T-helper 2 cell treated with Interferon-gamma antibody and Interleukin-4, amounts not matched to agents 5 μg/mL and 100 μg/mL, for 36 hours (primary cell): ENCODE results near the gene DGKQ.

Experiments used
- DNase-seq: peaks from one replicate; pipeline ENCODE4 v3.0.0; 2021; ENCODE audit warnings: low spot score
- H3K27ac Mint-ChIP-seq: one replicate; pipeline ENCODE4 v1.8.0; 2021; ENCODE audit warnings: mild to moderate bottlenecking, mixed read lengths
- H3K27me3 Mint-ChIP-seq: one replicate; pipeline ENCODE4 v1.8.0; 2021; ENCODE audit warnings: low read depth, mixed read lengths
- H3K36me3 Mint-ChIP-seq: one replicate; pipeline ENCODE4 v1.8.0; 2021; ENCODE audit warnings: low read depth, mixed read lengths
- H3K4me1 Mint-ChIP-seq: one replicate; pipeline ENCODE4 v1.8.0; 2021; ENCODE audit warnings: low read depth, mixed read lengths
- H3K4me3 Mint-ChIP-seq: one replicate; pipeline ENCODE4 v1.8.0; 2022; ENCODE audit warnings: mild to moderate bottlenecking, moderate library complexity, mixed read lengths
- H3K9me3 Mint-ChIP-seq: one replicate; pipeline ENCODE4 v1.8.0; 2021; ENCODE audit warnings: mixed read lengths

DGKQ gene

GRCh38 chr4:1014291-1015167 lies 41.2 kb upstream of the DGKQ start:
- peaks cover 5% of the 10 kb centered on the region for H3K4me1 Mint-ChIP-seq
- H3K4me3 Mint-ChIP-seq, result peak overlapping the region; percentile 57
- no peaks in the 10 kb centered on the region for H3K9me3 Mint-ChIP-seq
- no peaks in the 10 kb centered on the region for H3K27me3 Mint-ChIP-seq
- no peak for DNase-seq
- no peaks in the 10 kb centered on the region for H3K36me3 Mint-ChIP-seq
- H3K27ac Mint-ChIP-seq, result no peak overlapping the region

- no peak overlapping the region for H3K27ac Mint-ChIP-seq
- peaks cover 7% of the 10 kb centered on the region for H3K27me3 Mint-ChIP-seq
- H3K9me3 Mint-ChIP-seq, result no peaks in the 10 kb centered on the region
- peak overlapping the region; percentile 57 for H3K4me3 Mint-ChIP-seq
- no peak for DNase-seq
- no peaks in the 10 kb centered on the region for H3K36me3 Mint-ChIP-seq
- H3K4me1 Mint-ChIP-seq, result peaks cover 9% of the 10 kb centered on the region
Measured at GRCh38 chr4:1013225-1014073, 40.1 kb upstream of the DGKQ start.

- peaks cover 17% of the 10 kb centered on the region for H3K27me3 Mint-ChIP-seq
- DNase-seq, result no peak
- no peaks in the 10 kb centered on the region for H3K9me3 Mint-ChIP-seq
- peak overlapping the region; percentile 50 for H3K4me3 Mint-ChIP-seq
- peaks cover 12% of the 10 kb centered on the region for H3K4me1 Mint-ChIP-seq
- no peaks in the 10 kb centered on the region for H3K36me3 Mint-ChIP-seq
- no peak overlapping the region for H3K27ac Mint-ChIP-seq
Measured at GRCh38 chr4:1012034-1012739, 38.8 kb upstream of the DGKQ start.

- peaks cover 22% of the 10 kb centered on the region for H3K27me3 Mint-ChIP-seq
- H3K4me3 Mint-ChIP-seq, result no peak overlapping the region
- no peaks in the 10 kb centered on the region for H3K9me3 Mint-ChIP-seq
- H3K36me3 Mint-ChIP-seq, result no peaks in the 10 kb centered on the region
- DNase-seq, result no peak
- no peak overlapping the region for H3K27ac Mint-ChIP-seq
- peaks cover 12% of the 10 kb centered on the region for H3K4me1 Mint-ChIP-seq
Measured at GRCh38 chr4:1011666-1012033, 38.3 kb upstream of the DGKQ start.

GRCh38 chr4:1011022-1011665 lies 37.8 kb upstream of the DGKQ start, which contains the start of gene FGFRL1:
FGFRL1 (plus strand) TSS chr4:1011626; CDS start chr4:1012486, 860 bp downstream.
- peaks cover 27% of the 10 kb centered on the region for H3K27me3 Mint-ChIP-seq
- peak within 1 kb of the TSS; percentile 90 for H3K27ac Mint-ChIP-seq
- H3K36me3 Mint-ChIP-seq, result no peaks in the 10 kb centered on the region
- H3K4me3 Mint-ChIP-seq, result peak within 1 kb of the TSS; percentile 81
- peak; percentile 88 for DNase-seq
- H3K9me3 Mint-ChIP-seq, result no peaks in the 10 kb centered on the region
- peaks cover 12% of the 10 kb centered on the region for H3K4me1 Mint-ChIP-seq

GRCh38 chr4:1010395-1011021 lies 37.1 kb upstream of the DGKQ start:
- Mint-ChIP-seq H3K36me3 (no peaks in the 10 kb centered on the region), H3K27ac (peak overlapping the region; percentile 90), H3K27me3 (peaks cover 29% of the 10 kb centered on the region), H3K4me1 (peaks cover 12% of the 10 kb centered on the region), H3K4me3 (peak overlapping the region; percentile 81), H3K9me3 (no peaks in the 10 kb centered on the region)
- DNase-seq, result peak; percentile 80

DNA sequence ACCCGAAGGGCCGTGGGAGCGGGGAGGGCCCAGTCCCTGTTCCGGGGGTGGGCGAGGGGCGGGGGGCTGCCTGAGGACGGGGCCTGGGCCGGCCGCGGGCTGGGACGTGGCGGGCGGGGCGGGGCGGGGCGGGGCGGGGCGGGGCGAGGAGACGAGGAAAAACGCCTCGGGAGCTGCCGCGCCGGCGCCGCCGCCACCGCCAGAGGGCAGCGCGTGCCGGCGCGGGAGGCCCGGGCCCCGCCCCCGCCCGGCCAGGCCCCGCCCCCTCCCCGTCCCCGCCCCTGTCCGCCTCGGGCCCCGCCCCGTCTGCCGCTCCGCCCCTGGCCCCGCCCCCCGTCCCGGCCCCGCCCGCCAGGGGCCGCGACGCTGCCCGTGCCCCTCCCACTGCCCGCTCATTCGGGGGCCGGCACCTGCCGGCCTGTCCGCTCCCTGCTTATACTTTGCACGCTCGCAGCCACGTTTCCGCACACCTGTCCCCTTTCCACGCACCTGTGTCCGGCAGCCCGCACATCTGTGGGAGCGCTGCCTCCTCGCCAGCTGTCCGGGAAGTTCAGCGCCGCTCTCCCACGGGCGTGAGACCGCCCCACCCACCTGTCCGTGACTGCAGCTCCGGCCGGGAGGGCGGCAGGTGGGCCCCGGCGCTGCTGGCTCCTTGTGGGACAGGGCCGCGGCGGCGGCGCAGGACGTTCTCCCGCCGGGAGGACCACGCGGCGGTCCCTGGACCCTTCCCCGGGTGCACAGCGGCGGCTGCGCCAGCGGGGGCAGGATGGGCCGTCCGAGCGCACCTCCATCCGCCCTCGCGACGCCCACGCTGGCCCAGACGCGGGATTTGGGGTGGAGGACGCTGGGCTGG lies 36.4 kb upstream of the DGKQ start:
- H3K4me1 Mint-ChIP-seq, result peaks cover 12% of the 10 kb centered on the region
- H3K9me3 Mint-ChIP-seq, result no peaks in the 10 kb centered on the region
- H3K27me3 Mint-ChIP-seq, result peaks cover 30% of the 10 kb centered on the region
- H3K4me3 Mint-ChIP-seq, result peak overlapping the region; percentile 81
- peak overlapping the region; percentile 10 for H3K27ac Mint-ChIP-seq
- peak; percentile 63 for DNase-seq
- H3K36me3 Mint-ChIP-seq, result no peaks in the 10 kb centered on the region

- H3K4me3 Mint-ChIP-seq, result peak overlapping the region; percentile 74
Measured at GRCh38 chr4:1008840-1009541, 35.6 kb upstream of the DGKQ start.

DNA sequence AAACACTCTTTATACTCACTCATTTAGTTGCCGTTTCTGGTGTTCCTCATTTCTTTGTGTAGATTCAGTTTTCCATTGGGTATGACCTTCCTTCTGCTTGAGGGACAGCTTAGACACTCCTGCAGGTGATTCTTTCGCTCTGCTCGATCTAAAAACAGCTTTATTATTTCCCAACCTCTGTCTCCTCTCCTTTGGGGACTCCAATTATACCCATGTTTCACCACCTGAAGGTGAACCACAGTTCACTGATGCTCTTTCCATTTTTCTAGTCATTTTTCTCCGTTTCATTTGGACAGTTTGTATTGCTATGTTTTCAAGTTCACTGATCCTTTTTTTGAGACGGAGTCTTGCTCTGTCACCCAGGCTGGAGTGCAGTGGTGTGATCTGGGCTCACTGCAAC lies 33.5 kb upstream of the DGKQ start:
- Mint-ChIP-seq H3K27ac (no peak overlapping the region), H3K36me3 (no peaks in the 10 kb centered on the region), H3K4me3 (no peak overlapping the region), H3K27me3 (peaks cover 41% of the 10 kb centered on the region), H3K4me1 (peaks cover 12% of the 10 kb centered on the region), H3K9me3 (no peaks in the 10 kb centered on the region)
- DNase-seq, result no peak

More at GRCh38 chr4:1008840-1009541, 35.6 kb upstream of the DGKQ start:
- peaks cover 35% of the 10 kb centered on the region for H3K27me3 Mint-ChIP-seq
- no peak for DNase-seq
- no peak overlapping the region for H3K27ac Mint-ChIP-seq
- H3K9me3 Mint-ChIP-seq, result no peaks in the 10 kb centered on the region
- H3K4me1 Mint-ChIP-seq, result peaks cover 12% of the 10 kb centered on the region
- H3K36me3 Mint-ChIP-seq, result no peaks in the 10 kb centered on the region

GRCh38 chr4:1004557-1005485 lies 31.5 kb upstream of the DGKQ start:
- Mint-ChIP-seq H3K9me3 (no peaks in the 10 kb centered on the region), H3K4me1 (peaks cover 7% of the 10 kb centered on the region), H3K4me3 (no peak overlapping the region), H3K27ac (no peak overlapping the region), H3K36me3 (no peaks in the 10 kb centered on the region), H3K27me3 (peaks cover 49% of the 10 kb centered on the region)
- no peak for DNase-seq

- Mint-ChIP-seq H3K9me3 (no peaks in the 10 kb centered on the region), H3K4me3 (no peak overlapping the region)
Measured at GRCh38 chr4:1004071-1004418, 30.7 kb upstream of the DGKQ start.

More at GRCh38 chr4:1004071-1004418, 30.7 kb upstream of the DGKQ start:
- no peak overlapping the region for H3K27ac Mint-ChIP-seq
- H3K4me1 Mint-ChIP-seq, result peaks cover 6% of the 10 kb centered on the region
- H3K36me3 Mint-ChIP-seq, result no peaks in the 10 kb centered on the region
- DNase-seq, result no peak
- peaks cover 51% of the 10 kb centered on the region for H3K27me3 Mint-ChIP-seq
